ENCODE measurements around the gene SELENOF.
"Not testable (repeated sequence)": the region's sequence is repeated elsewhere in the genome, so short reads cannot be mapped to it uniquely, and the experiment has no call there.

Gene SELENOF

GRCh38 chr1:86868477-86868876, 45.4 kb downstream of the SELENOF start:
- TF ChIP-seq, protein P1, sequence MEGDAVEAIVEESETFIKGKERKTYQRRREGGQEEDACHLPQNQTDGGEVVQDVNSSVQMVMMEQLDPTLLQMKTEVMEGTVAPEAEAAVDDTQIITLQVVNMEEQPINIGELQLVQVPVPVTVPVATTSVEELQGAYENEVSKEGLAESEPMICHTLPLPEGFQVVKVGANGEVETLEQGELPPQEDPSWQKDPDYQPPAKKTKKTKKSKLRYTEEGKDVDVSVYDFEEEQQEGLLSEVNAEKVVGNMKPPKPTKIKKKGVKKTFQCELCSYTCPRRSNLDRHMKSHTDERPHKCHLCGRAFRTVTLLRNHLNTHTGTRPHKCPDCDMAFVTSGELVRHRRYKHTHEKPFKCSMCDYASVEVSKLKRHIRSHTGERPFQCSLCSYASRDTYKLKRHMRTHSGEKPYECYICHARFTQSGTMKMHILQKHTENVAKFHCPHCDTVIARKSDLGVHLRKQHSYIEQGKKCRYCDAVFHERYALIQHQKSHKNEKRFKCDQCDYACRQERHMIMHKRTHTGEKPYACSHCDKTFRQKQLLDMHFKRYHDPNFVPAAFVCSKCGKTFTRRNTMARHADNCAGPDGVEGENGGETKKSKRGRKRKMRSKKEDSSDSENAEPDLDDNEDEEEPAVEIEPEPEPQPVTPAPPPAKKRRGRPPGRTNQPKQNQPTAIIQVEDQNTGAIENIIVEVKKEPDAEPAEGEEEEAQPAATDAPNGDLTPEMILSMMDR (IDR thresholded peaks at IDR 0.05; ENCODE audit: extremely low read depth, missing control alignments), result no peak
- DNase-seq (ENCODE audit: low spot score), result no peak

DNA sequence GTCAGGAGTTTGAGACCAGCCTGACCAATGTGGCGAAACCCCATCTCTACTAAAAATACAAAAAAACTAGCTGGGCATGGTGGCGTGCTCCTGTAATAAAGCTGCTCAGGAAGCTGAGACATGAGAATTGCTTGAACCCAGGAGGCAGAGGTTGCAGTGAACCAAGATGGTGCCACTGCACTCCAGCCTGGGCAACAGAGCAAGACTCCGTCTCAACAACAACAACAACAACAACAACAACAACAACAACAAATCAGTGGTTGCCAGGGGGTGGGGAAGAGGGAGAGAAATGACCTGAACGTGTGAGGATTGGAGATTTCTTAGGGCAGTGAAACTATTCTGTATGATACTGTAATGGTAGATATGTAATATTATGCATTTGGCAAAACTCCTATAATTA, 46.6 kb downstream of the SELENOF start:
- DNase-seq (ENCODE audit: low spot score), result not testable (repeated sequence)

- no peak for DNase-seq (ENCODE audit: low spot score)
- TF ChIP-seq, protein P1 (IDR thresholded peaks at IDR 0.05; ENCODE audit: extremely low read depth, missing control alignments), result no peak
These were observed 47.3 kb downstream of the SELENOF start for GRCh38 chr1:86866665-86867064.

DNA sequence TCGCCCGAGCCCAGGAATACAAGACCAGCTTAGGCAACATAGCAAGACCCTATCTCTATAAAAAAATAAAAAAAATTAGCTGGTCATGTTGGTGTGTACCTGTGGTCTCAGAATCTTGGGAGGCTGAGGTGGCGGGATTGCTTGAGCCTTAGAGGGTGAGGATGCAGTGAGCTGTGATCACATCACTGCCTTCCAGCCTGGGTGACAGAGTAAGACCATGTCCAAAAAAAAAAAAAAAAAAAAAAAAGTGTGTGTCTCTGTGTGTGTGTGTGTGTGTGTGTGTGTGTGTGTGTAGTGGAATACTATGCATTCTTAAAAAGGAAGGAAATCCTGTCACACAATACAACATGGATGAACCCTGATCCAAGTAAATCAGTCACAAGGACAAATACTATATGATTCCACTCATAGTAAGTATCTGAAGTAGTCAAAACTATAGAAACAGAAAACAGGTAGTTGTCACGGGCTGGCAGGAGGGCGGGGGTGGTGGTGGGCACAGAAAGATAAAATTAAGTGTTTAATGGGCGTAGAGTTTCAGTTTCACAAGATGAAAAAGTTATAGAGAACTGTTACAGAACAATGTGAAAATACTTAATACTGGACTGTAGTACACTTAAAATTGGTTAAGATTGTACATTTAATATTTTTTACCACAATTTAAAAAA, 47.8 kb downstream of the SELENOF start:
- TF ChIP-seq, protein P1 (IDR thresholded peaks at IDR 0.05; ENCODE audit: extremely low read depth, missing control alignments), result no peak
- no peak for DNase-seq (ENCODE audit: low spot score)

DNA sequence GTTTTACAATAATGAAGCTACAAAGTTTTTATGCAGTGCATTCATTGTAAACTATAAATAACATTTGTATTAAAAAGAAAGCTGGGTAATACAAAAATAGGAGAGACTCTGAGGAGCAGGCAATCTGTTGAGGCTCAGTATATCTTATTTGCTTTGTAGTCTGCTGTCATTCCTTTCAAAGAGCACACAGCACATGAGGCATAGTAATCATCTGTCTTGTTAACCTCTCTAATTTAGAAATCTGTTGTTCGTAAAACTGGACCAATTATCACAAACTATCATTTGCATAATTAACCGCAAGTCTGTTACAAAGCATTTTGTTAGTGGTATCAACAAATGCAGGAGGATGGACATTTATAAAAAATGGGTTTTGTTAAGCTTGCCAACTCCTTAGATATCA, 51.0 kb downstream of the SELENOF start:
- no peak for DNase-seq (ENCODE audit: low spot score)
- TF ChIP-seq, protein P1 (IDR thresholded peaks at IDR 0.05; ENCODE audit: extremely low read depth, missing control alignments), result no peak

DNA sequence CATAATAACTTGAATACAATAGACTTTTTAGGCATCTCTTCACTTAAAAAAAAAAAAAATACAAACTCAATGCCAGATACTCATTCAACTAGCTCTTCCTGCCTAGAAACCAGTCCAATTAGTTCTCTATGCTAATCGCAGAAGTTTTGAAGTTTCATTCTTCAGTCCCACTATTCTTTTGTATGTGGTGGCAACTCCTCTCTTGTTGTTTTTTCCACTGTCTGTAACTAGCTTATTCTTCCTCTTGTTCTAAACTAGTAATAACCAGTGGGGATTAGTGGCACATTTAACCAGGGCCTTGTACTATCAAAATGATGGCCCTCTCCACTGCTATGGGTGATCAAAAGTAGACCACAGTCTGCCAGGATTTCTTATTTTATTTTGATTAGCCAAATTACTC, 52.5 kb downstream of the SELENOF start:
- DNase-seq (ENCODE audit: low spot score), result no peak
- TF ChIP-seq, protein P1 (IDR thresholded peaks at IDR 0.05; ENCODE audit: extremely low read depth, missing control alignments), result no peak

DNA sequence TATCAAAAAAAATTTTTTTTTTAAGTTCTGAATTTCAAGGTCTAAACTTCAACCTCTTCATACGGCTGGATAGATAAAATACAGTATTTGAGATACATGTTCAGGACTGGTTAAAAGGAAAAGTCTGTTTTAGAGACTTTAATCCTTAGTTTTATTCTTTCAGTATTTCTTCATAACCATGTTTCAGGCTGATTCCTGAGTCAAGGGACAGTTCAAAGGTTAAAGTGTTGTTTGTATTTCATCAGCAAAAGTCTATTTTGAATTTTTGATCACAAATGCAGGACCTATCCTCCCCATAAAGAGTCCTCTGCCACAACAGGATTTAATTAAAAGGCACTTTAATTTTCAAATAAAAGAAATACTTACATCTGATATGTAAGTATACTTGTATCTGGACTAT, 53.5 kb downstream of the SELENOF start:
- no peak for DNase-seq (ENCODE audit: low spot score)
- TF ChIP-seq, protein P1 (IDR thresholded peaks at IDR 0.05; ENCODE audit: extremely low read depth, missing control alignments), result no peak

DNA sequence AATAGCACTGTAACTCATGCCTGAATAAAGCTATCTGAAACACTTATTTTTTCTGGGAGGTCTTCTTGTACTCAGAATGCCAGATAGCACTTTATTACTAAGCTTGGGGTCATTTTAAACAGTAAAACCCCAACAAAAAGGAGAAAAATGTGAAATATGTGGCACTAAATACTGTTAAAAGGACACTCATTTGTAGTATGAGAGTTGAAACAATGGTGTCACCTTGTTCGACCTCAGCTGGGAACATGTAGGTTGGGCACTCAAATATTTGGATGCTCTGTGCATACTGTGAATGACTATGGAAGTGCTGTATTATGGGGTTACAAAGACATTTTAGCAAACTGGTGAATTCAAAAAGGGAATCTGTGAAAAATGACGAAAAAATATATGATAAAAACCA, 53.9 kb downstream of the SELENOF start:
- TF ChIP-seq, protein P1 (IDR thresholded peaks at IDR 0.05; ENCODE audit: extremely low read depth, missing control alignments), result no peak
- DNase-seq (ENCODE audit: low spot score), result no peak
